ENCODE measurements around the gene IL17RD. TPM values are rescaled to one million over a fixed set of nuclear protein-coding genes. Genes with fewer than 3 reads are reported as not detected.

Gene IL17RD
- total and polyA plus RNA-seq, 8 donors: 0.25 to 10.1 (median 1.3) TPM; not detected in 1

DNA sequence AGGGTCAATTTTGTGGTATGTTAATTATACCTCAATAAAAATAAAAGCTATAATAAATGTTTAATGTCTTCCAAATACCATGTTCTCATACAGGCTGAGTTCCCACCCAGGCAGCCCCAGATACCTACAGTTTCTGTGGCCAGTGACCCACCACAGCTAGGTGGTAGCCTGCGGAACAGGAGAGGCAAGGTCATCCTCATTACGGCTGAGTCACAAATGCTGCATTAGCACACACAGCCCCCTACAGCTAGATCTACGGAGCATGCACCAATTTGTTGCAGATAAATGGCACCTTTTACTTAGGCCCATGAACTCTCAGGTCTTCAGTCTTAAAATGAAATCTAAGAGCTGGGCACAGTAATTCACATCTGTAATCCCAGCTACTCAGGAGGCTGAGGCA is 99.6 kb downstream of the IL17RD start:
- WGBS, 5 donors: 90 to 95% (median 95%) methylated on average over 2 to 3 of the region's 3 CpGs
- Histone ChIP-seq H3K27ac (no peak overlapping the region), H3K4me3 (no peak overlapping the region), H3K9me3 (no peaks in the 10 kb centered on the region), H3K36me3 (no peaks in the 10 kb centered on the region), H3K27me3 (no peaks in the 10 kb centered on the region), H3K4me1 (peaks cover 11 to 52% (median 38%) of the 10 kb centered on the region in 4 donors)
- DNase-seq: no peak
- TF ChIP-seq EP300 (IDR thresholded peaks at IDR 0.05) (no peak), POLR2AphosphoS5 (IDR thresholded peaks at IDR 0.05) (no peak), POLR2A (IDR thresholded peaks at IDR 0.05) (no peak)
- TF ChIP-seq, protein P1, sequence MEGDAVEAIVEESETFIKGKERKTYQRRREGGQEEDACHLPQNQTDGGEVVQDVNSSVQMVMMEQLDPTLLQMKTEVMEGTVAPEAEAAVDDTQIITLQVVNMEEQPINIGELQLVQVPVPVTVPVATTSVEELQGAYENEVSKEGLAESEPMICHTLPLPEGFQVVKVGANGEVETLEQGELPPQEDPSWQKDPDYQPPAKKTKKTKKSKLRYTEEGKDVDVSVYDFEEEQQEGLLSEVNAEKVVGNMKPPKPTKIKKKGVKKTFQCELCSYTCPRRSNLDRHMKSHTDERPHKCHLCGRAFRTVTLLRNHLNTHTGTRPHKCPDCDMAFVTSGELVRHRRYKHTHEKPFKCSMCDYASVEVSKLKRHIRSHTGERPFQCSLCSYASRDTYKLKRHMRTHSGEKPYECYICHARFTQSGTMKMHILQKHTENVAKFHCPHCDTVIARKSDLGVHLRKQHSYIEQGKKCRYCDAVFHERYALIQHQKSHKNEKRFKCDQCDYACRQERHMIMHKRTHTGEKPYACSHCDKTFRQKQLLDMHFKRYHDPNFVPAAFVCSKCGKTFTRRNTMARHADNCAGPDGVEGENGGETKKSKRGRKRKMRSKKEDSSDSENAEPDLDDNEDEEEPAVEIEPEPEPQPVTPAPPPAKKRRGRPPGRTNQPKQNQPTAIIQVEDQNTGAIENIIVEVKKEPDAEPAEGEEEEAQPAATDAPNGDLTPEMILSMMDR (IDR thresholded peaks at IDR 0.05): no peak
- intact Hi-C loops (cut with DNase I; ENCODE audit: low total_unique reads): no loop called here

DNA sequence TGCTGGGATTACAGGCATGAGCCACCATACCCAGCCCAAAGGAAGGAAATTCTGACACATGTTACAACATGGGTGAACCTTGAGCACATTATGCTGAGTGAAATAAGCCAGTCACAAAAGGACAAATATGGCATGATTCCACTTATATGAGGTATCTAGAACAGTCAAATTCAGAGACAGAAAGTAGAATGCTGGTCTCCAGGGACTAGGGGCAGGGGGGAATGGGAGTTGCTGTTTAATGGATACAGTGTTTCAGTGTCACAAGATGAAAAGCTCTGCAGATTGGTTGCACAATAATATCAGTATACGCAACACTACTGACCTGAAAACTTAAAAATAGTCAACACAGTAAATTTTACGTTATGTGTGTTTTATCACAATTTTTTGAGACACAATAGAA is 100.6 kb downstream of the IL17RD start:
- intact Hi-C loops (cut with DNase I; ENCODE audit: low total_unique reads): no loop called here
- H3K27me3 ChIP-seq: no peaks in the 10 kb centered on the region
- TF ChIP-seq EP300 (IDR thresholded peaks at IDR 0.05): no peak
- no peak for TF ChIP-seq POLR2AphosphoS5 (IDR thresholded peaks at IDR 0.05)
- TF ChIP-seq POLR2A (IDR thresholded peaks at IDR 0.05): no peak
- DNase-seq: no peak
- no peaks in the 10 kb centered on the region for H3K9me3 ChIP-seq
- peaks cover 17 to 62% (median 41%) of the 10 kb centered on the region in 4 donors for H3K4me1 ChIP-seq
- H3K36me3 ChIP-seq: no peaks in the 10 kb centered on the region
- WGBS, 5 donors: 82 to 96% (median 91%) methylated on average over 2 of the region's 2 CpGs
- no peak overlapping the region for H3K4me3 ChIP-seq
- no peak overlapping the region for H3K27ac ChIP-seq

DNA sequence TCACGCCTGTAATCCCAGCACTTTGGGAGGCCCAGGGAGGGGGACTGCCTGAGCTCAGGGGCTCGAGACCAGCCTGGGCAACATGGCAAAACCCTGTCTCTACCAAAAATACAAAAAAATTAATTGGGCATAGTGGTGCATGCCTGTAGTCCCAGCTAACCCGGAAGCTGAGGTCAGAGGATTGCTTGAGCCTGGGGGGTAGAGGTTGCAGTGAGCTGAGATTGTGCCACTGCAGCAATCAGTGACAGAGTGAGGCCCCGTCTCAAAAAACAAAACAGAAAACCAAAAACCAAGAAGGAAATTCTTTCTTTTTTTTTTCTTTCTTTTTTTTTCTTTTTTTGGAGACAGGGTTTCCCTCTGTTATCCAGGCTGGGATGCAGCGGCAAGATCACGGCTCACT is 101.2 kb downstream of the IL17RD start:
- H3K27me3 ChIP-seq: no peaks in the 10 kb centered on the region
- no peaks in the 10 kb centered on the region for H3K36me3 ChIP-seq
- peaks cover 17 to 60% (median 38%) of the 10 kb centered on the region in 4 donors for H3K4me1 ChIP-seq
- 83 to 91% (median 88%) methylated on average over 6 of the region's 6 CpGs for WGBS, 5 donors
- H3K27ac ChIP-seq: no peak overlapping the region
- DNase-seq: no peak
- no peak overlapping the region for H3K4me3 ChIP-seq
- no peaks in the 10 kb centered on the region for H3K9me3 ChIP-seq
- TF ChIP-seq POLR2AphosphoS5 (IDR thresholded peaks at IDR 0.05) (no peak), POLR2A (IDR thresholded peaks at IDR 0.05) (no peak), EP300 (IDR thresholded peaks at IDR 0.05) (no peak)
- TF ChIP-seq, protein P1 (IDR thresholded peaks at IDR 0.05): no peak
- intact Hi-C loops (cut with DNase I; ENCODE audit: low total_unique reads): no loop called here

- no peak overlapping the region for H3K4me3 ChIP-seq
- 84 to 93% (median 87%) methylated on average over 5 of the region's 5 CpGs for WGBS, 5 donors
- no peak for TF ChIP-seq POLR2AphosphoS5 (IDR thresholded peaks at IDR 0.05)
- TF ChIP-seq EP300 (IDR thresholded peaks at IDR 0.05): no peak
- TF ChIP-seq, protein P1 (IDR thresholded peaks at IDR 0.05): no peak
- TF ChIP-seq POLR2A (IDR thresholded peaks at IDR 0.05): no peak
- H3K36me3 ChIP-seq: no peaks in the 10 kb centered on the region
- no peaks in the 10 kb centered on the region for H3K27me3 ChIP-seq
- DNase-seq: no peak
- peak overlapping the region in 2 of 5 donors; percentile 4 to 81 for H3K27ac ChIP-seq
- intact Hi-C loops (cut with DNase I; ENCODE audit: low total_unique reads): no loop called here
- H3K4me1 ChIP-seq: peaks cover 17 to 50% (median 30%) of the 10 kb centered on the region in 4 donors
- H3K9me3 ChIP-seq: no peaks in the 10 kb centered on the region
Observed at GRCh38 chr3:57063032-57063431, 102.1 kb downstream of the IL17RD start.

DNA sequence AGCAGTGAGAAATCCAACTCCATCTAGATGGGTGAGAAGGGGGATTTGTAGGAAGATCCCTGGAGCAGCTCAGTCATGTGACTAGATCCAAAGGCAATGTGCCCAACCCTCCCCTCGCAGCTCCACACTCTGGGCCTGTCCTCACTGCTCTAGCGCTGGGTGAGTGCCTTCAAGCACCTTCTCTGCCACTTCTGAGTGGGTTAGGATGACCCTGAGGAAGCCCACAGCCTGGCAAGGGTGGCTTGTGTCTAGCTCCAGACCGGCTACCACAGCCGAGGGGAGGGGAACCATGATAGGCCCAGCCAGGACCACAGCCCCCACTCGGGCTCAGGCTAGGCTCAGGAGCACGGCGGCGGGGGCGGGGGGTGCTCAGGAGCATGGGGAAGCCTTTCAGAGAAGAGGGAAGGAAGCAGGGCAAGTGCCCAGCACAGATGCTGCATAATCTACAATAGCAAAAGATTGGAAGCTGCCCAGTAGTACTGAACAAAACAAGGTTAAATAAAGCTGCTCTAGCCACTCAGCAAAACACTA is 103.0 kb downstream of the IL17RD start:
- Histone ChIP-seq H3K36me3 (no peaks in the 10 kb centered on the region), H3K27me3 (no peaks in the 10 kb centered on the region), H3K4me3 (no peak overlapping the region), H3K4me1 (peaks cover 17 to 43% (median 28%) of the 10 kb centered on the region in 4 donors), H3K9me3 (no peaks in the 10 kb centered on the region), H3K27ac (peak overlapping the region in 4 of 5 donors; percentile 54 to 81 (median 74))
- 24 to 50% (median 27%) methylated on average over 7 to 9 of the region's 9 CpGs for WGBS, 5 donors
- peak in 1 of 2 donors; percentile 39 for DNase-seq
- no peak for TF ChIP-seq POLR2AphosphoS5 (IDR thresholded peaks at IDR 0.05)
- TF ChIP-seq, protein P1 (IDR thresholded peaks at IDR 0.05): no peak
- TF ChIP-seq EP300 (IDR thresholded peaks at IDR 0.05): no peak
- TF ChIP-seq POLR2A (IDR thresholded peaks at IDR 0.05): no peak
- intact Hi-C loops (cut with DNase I; ENCODE audit: low total_unique reads): no loop called here
